OCI-LY3 (cell line): ENCODE results near the gene RBBP8NL.

ENCODE experiments used
- CTCF ChIP-seq: fragments of 200-600, 300-600 bp; sonication (generic); IDR thresholded peaks from 2 replicates; pipeline ENCODE4 v1.5.1; 2014; ENCODE audit warnings: antibody characterized with exemption, low read length, low read depth
- EZH2phosphoT487 ChIP-seq: fragments of 200-600 bp; shearing (Covaris generic); IDR thresholded peaks from 2 replicates; pipeline ENCODE4 v1.6.1; 2018; ENCODE audit warnings: antibody characterized with exemption, mixed run types, low read depth

GRCh38 chr20:62441987-62442539 lies 14.7 kb upstream of the RBBP8NL start:
- TF ChIP-seq CTCF (no peak), EZH2phosphoT487 (no peak)
